OCI-LY7 (cell line): ENCODE results near the gene SMAD4.

Experiments used
- EZH2phosphoT487 ChIP-seq: fragments of 200-600 bp; sonication (generic); IDR thresholded peaks from 2 replicates; pipeline ENCODE4 v1.6.1; 2018; ENCODE audit warnings: low read depth, borderline replicate concordance, mild to moderate bottlenecking, mixed run types, antibody characterized with exemption, low read length, moderate library complexity, mixed read lengths
- TF ChIP-seq, protein P1 (sequence below): fragments of 200-600 bp; sonication (generic); conservative IDR thresholded peaks from 2 replicates; pipeline ENCODE4 v1.5.1; 2014; ENCODE audit warnings: mild to moderate bottlenecking, antibody characterized with exemption, low read length, moderate library complexity, mixed read lengths

DNA sequence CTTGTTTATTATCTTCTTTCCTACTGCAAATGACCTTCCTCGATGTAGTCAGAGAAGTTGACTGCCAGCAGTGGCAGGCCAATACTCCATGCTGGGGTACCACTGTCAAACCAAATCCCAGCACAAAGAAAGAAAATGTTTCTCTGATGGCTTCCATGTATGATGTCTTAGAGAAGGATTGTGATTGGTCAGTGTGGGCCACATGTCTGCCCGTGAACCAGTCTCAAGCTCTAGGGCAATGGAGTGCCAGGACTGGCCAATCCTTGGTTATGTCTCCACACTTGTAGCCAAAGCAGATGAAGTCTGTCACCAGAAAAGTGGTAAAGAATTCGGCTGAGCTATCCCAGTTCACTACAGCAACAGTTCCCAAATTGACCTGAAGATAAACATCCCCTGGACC, 17.6 kb upstream of the SMAD4 start:
- TF ChIP-seq, protein P1, sequence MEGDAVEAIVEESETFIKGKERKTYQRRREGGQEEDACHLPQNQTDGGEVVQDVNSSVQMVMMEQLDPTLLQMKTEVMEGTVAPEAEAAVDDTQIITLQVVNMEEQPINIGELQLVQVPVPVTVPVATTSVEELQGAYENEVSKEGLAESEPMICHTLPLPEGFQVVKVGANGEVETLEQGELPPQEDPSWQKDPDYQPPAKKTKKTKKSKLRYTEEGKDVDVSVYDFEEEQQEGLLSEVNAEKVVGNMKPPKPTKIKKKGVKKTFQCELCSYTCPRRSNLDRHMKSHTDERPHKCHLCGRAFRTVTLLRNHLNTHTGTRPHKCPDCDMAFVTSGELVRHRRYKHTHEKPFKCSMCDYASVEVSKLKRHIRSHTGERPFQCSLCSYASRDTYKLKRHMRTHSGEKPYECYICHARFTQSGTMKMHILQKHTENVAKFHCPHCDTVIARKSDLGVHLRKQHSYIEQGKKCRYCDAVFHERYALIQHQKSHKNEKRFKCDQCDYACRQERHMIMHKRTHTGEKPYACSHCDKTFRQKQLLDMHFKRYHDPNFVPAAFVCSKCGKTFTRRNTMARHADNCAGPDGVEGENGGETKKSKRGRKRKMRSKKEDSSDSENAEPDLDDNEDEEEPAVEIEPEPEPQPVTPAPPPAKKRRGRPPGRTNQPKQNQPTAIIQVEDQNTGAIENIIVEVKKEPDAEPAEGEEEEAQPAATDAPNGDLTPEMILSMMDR = no peak
- TF ChIP-seq EZH2phosphoT487 = no peak
